Brain microvascular endothelial cell (primary cell): ENCODE data around the gene TARBP2.

Experiments
- DNase-seq: peaks from one replicate; pipeline ENCODE4 v3.0.0-alpha.2; 2020
- H3K27ac ChIP-seq: fragments of 250-450 bp; sonication (Bioruptor Pico); 2 replicates; pipeline ENCODE4 v1.5.1; 2020; ENCODE audit warnings: mild to moderate bottlenecking, moderate library complexity
- H3K27me3 ChIP-seq: fragments of 250-450 bp; sonication (Bioruptor Pico); replicated peaks from 2 replicates; pipeline ENCODE4 v1.5.1; 2020; ENCODE audit warnings: mild to moderate bottlenecking
- H3K36me3 ChIP-seq: fragments of 250-450 bp; sonication (Bioruptor Pico); replicated peaks from 2 replicates; pipeline ENCODE4 v1.5.1; 2020; ENCODE audit warnings: mild to moderate bottlenecking
- H3K4me3 ChIP-seq: 2 replicates; pipeline ENCODE4 v1.5.1; 2011; ENCODE audit warnings: low read depth, mild to moderate bottlenecking, control low read depth, low read length, moderate library complexity
- CTCF ChIP-seq: IDR thresholded peaks from 2 replicates; pipeline ENCODE4 v1.5.1; 2011; ENCODE audit warnings: low read depth, mild to moderate bottlenecking, moderate library complexity, low read length, control low read depth, inconsistent platforms; ENCODE audit errors: missing control alignments
- in situ Hi-C: cut with HindIII; loops from 2 replicates; pipeline ENCODE4 v1.10.0; 2017; ENCODE audit warnings: low sequenced_read_pairs, low pct_ligation_motif_present

The TARBP2 gene

GRCh38 chr12:53500776-53501614 lies at the start of gene TARBP2:
TARBP2 (plus strand) TSS chr12:53501283; CDS start chr12:53501409, 126 bp downstream.
- no peaks in the 10 kb centered on the region for H3K27me3 ChIP-seq
- TF ChIP-seq CTCF, result peak; percentile 1
- DNase-seq, result peak; percentile 100
- in situ Hi-C loops, result no loop called here
- peak within 1 kb of the TSS; percentile 74 for H3K4me3 ChIP-seq
- H3K36me3 ChIP-seq, result peaks cover 2% of the 10 kb centered on the region
- peak within 1 kb of the TSS; percentile 96 for H3K27ac ChIP-seq

- TF ChIP-seq CTCF, result peak; percentile 93
- DNase-seq, result peak; percentile 99
- H3K36me3 ChIP-seq, result peaks cover 50% of the 10 kb centered on the region
- H3K27ac ChIP-seq, result peak within 1 kb of the TSS; percentile 95
- H3K4me3 ChIP-seq, result peak within 1 kb of the TSS; percentile 91
- in situ Hi-C loops, result no loop called here
- no peaks in the 10 kb centered on the region for H3K27me3 ChIP-seq
These were observed 49.4 kb upstream of the TARBP2 start, which contains the start of gene PCBP2 for GRCh38 chr12:53451661-53452158. PCBP2 (plus strand) TSS chr12:53452102; CDS start chr12:53454801, 2,699 bp downstream.

- in situ Hi-C loops, result no loop called here
- peak overlapping the region; percentile 91 for H3K4me3 ChIP-seq
- no peaks in the 10 kb centered on the region for H3K27me3 ChIP-seq
- peak; percentile 83 for DNase-seq
- H3K36me3 ChIP-seq, result peaks cover 52% of the 10 kb centered on the region
- peak overlapping the region; percentile 95 for H3K27ac ChIP-seq
- peak; percentile 24 for TF ChIP-seq CTCF
These were observed 48.7 kb upstream of the TARBP2 start for GRCh38 chr12:53452159-53453077.

- no peak for DNase-seq
- Histone ChIP-seq H3K27me3 (no peaks in the 10 kb centered on the region), H3K4me3 (peak overlapping the region; percentile 91), H3K36me3 (peaks cover 60% of the 10 kb centered on the region), H3K27ac (no peak overlapping the region)
- in situ Hi-C loops, result no loop called here
- no peak for TF ChIP-seq CTCF
These were observed 47.0 kb upstream of the TARBP2 start for GRCh38 chr12:53453953-53454640.

GRCh38 chr12:53454707-53455106 lies 46.4 kb upstream of the TARBP2 start:
- Histone ChIP-seq H3K27ac (no peak overlapping the region), H3K36me3 (peaks cover 66% of the 10 kb centered on the region), H3K27me3 (no peaks in the 10 kb centered on the region), H3K4me3 (no peak overlapping the region)
- no peak for TF ChIP-seq CTCF
- no peak for DNase-seq
- in situ Hi-C loops, result no loop called here
